Body of pancreas (tissue), 4 donors: ENCODE results near the gene TMEM89. TPM values are rescaled to one million over a fixed set of nuclear protein-coding genes. Genes with fewer than 3 reads are reported as not detected.

Experiments used
- ATAC-seq: fragments of 150-250 bp; one replicate; pipeline ENCODE4 v1.9.1; 2016
- DNase-seq, 4 donors: peaks; one replicate each; pipeline ENCODE4 v3.0.0-alpha.2; 2019
- H3K27ac ChIP-seq, 4 donors: fragments of 200-600 bp; sonication (generic); 1 replicate in 3 of 4; 2 replicates in 1 of 4; pipeline versions ENCODE4 v1.5.1 to v1.6.1; 2016 to 2019; ENCODE audit warnings: mild to moderate bottlenecking in 1 of 4, mixed read lengths in 1 of 4, moderate library complexity in 1 of 4
- H3K27me3 ChIP-seq, 2 donors: fragments of 200-600 bp; sonication (generic); one replicate each; pipeline ENCODE4 v1.6.0; 2016; ENCODE audit warnings: mild to moderate bottlenecking in 1 of 2
- H3K36me3 ChIP-seq, 2 donors: fragments of 200-600 bp; sonication (generic); replicated peaks in 1 of 2; 2 replicates each; pipeline ENCODE4 v1.5.1; 2016; ENCODE audit warnings: low read depth in 2 of 2; ENCODE audit not compliant: insufficient read depth in 1 of 2
- H3K4me1 ChIP-seq: fragments of 200-600 bp; sonication (generic); one replicate; pipeline ENCODE4 v1.6.0; 2016
- H3K4me3 ChIP-seq, 2 donors: fragments of 200-600 bp; sonication (generic); 1 replicate in 1 of 2; 2 replicates in 1 of 2; pipeline ENCODE4 v1.5.1; 2016 to 2019
- H3K9me3 ChIP-seq, 3 donors: fragments of 200-600 bp; sonication (generic); 1 replicate in 2 of 3; 2 replicates in 1 of 3; pipeline ENCODE4 v1.5.1; 2016
- CTCF ChIP-seq, 7 experiments: fragments of 450-650 bp in 4 of 7; fragments of 200-600 bp in 3 of 7; sonication (generic) in 3 of 7; IDR thresholded peaks; one replicate each; pipeline ENCODE4 v1.5.1; 2016 to 2019; ENCODE audit warnings: antibody characterized with exemption in 7 of 7
- POLR2A ChIP-seq, 3 donors: fragments of 450-650 bp; IDR thresholded peaks; one replicate each; pipeline ENCODE4 v1.6.1; 2016; ENCODE audit warnings: antibody characterized with exemption in 3 of 3, mild to moderate bottlenecking in 2 of 3
- WGBS, 2 donors: methylation state at CpG; one replicate each; pipeline ENCODE4 v1.1.5; 2017; 5-methylcytosine and 5-hydroxymethylcytosine counted together
- intact Hi-C: fragments of 100-400 bp; cut with DNase I; formaldehyde crosslinking; loops from one replicate; pipeline ENCODE4 v1.15.1; 2023
- total RNA-seq, 2 donors: library from RNA; depleted of rRNA; stranded (reverse); fragments of >200 nt; gene quantifications; one replicate each; pipeline ENCODE4 v1.1.0, GENCODE V29; 2016

Gene TMEM89
- total RNA-seq, 2 donors from 2014 or later: not detected

- H3K27me3 ChIP-seq: no peaks in the 10 kb centered on the region
- intact Hi-C loops: no loop called here
- TF ChIP-seq CTCF (IDR thresholded peaks at IDR 0.05): no peak
- TF ChIP-seq POLR2A (IDR thresholded peaks at IDR 0.05): no peak
- ATAC-seq (no peak), DNase-seq (no peak)
- 82 to 93% methylated on average over 3 to 8 of the region's 9 CpGs for WGBS, 2 donors
- no peaks in the 10 kb centered on the region for H3K9me3 ChIP-seq
- no peaks in the 10 kb centered on the region for H3K4me1 ChIP-seq
- no peak overlapping the region for H3K27ac ChIP-seq
- no peak overlapping the region for H3K4me3 ChIP-seq
- H3K36me3 ChIP-seq: no peaks in the 10 kb centered on the region
Measured at GRCh38 chr3:48584836-48585235, 36.7 kb downstream of the TMEM89 start.

GRCh38 chr3:48581621-48582481 is 39.7 kb downstream of the TMEM89 start:
- 85 to 88% methylated on average over 12 to 13 of the region's 14 CpGs for WGBS, 2 donors
- H3K4me3 ChIP-seq: no peak overlapping the region
- no peaks in the 10 kb centered on the region for H3K36me3 ChIP-seq
- TF ChIP-seq CTCF (IDR thresholded peaks at IDR 0.05) (no peak), POLR2A (IDR thresholded peaks at IDR 0.05) (no peak)
- no peaks in the 10 kb centered on the region for H3K9me3 ChIP-seq
- ATAC-seq (no peak), DNase-seq (no peak)
- H3K4me1 ChIP-seq: no peaks in the 10 kb centered on the region
- intact Hi-C loops: no loop called here
- no peaks in the 10 kb centered on the region for H3K27me3 ChIP-seq
- H3K27ac ChIP-seq: no peak overlapping the region

- 65 to 77% methylated on average over 4 of the region's 4 CpGs for WGBS, 2 donors
Measured at GRCh38 chr3:48576647-48577046, 44.9 kb downstream of the TMEM89 start.

GRCh38 chr3:48575366-48575765 is 46.2 kb downstream of the TMEM89 start:
- TF ChIP-seq CTCF (IDR thresholded peaks at IDR 0.05): no peak
- no peak for TF ChIP-seq POLR2A (IDR thresholded peaks at IDR 0.05)
- H3K4me1 ChIP-seq: no peaks in the 10 kb centered on the region
- ATAC-seq (no peak), DNase-seq (no peak)
- no peak overlapping the region for H3K4me3 ChIP-seq
- no peaks in the 10 kb centered on the region for H3K36me3 ChIP-seq
- H3K9me3 ChIP-seq: no peaks in the 10 kb centered on the region
- WGBS, 2 donors: 63 to 77% methylated on average over 3 to 17 of the region's 17 CpGs
- no peaks in the 10 kb centered on the region for H3K27me3 ChIP-seq
- H3K27ac ChIP-seq: no peak overlapping the region
- intact Hi-C loops: no loop called here

More at GRCh38 chr3:48576647-48577046, 44.9 kb downstream of the TMEM89 start:
- TF ChIP-seq POLR2A (IDR thresholded peaks at IDR 0.05) (no peak), CTCF (IDR thresholded peaks at IDR 0.05) (no peak)
- no peak for DNase-seq
- no peak for ATAC-seq
- H3K27ac ChIP-seq: no peak overlapping the region
- intact Hi-C loops: no loop called here
- H3K27me3 ChIP-seq: no peaks in the 10 kb centered on the region
- no peaks in the 10 kb centered on the region for H3K9me3 ChIP-seq
- no peaks in the 10 kb centered on the region for H3K4me1 ChIP-seq
- no peak overlapping the region for H3K4me3 ChIP-seq
- H3K36me3 ChIP-seq: no peaks in the 10 kb centered on the region
